Stimulated activated CD8-positive, alpha-beta memory T cell treated with anti-CD3 and anti-CD28 coated beads, Interleukin-12 subunit alpha, Interleukin-12 subunit beta, amount 100 ng/mL, for 1 hour (primary cell): Measurements from ENCODE around the gene TMEM256.

Experiments
- DNase-seq: peaks from one replicate; pipeline ENCODE4 v3.0.0-alpha.2; 2020; ENCODE audit warnings: low read depth

Gene TMEM256

GRCh38 chr17:7403977-7404736 is at the start of gene TMEM256:
Gene TMEM256 (minus strand): TSS chr17:7404097. CDS start chr17:7404084, 13 bp downstream.
- peak; percentile 90 for DNase-seq

- DNase-seq = no peak
These were observed 44.6 kb upstream of the TMEM256 start for GRCh38 chr17:7448461-7448860.

GRCh38 chr17:7445619-7445968 is 41.7 kb upstream of the TMEM256 start:
- no peak for DNase-seq

GRCh38 chr17:7444682-7445618 is 41.1 kb upstream of the TMEM256 start, which contains the start of gene CHRNB1:
Gene CHRNB1 (plus strand): TSS chr17:7445061. CDS start chr17:7445128, 67 bp downstream.
- no peak for DNase-seq

GRCh38 chr17:7443499-7444485 is 39.9 kb upstream of the TMEM256 start:
- DNase-seq = no peak

GRCh38 chr17:7442142-7442541 is 38.2 kb upstream of the TMEM256 start:
- DNase-seq = no peak

- no peak for DNase-seq
These were observed 37.4 kb upstream of the TMEM256 start for GRCh38 chr17:7441266-7441665.

DNA sequence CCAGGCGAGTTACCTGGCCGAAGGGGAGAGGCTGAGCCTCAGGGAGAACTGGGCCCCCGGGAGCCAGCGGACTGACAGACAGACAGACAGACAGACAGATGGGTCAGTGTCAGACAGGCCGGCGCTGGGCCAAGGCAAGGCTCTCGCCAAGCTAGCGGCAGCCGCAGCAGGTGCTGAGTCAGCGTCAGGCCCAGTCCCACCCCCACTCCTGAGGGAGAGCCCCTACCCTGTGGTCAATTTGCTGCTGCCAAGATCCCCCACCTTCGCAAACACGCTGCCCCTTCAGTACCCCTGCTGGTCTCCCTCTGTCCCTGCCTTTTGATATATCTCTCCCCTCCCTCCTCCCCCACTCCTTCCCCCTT is 36.9 kb upstream of the TMEM256 start:
- no peak for DNase-seq

- DNase-seq = no peak
These were observed 36.4 kb upstream of the TMEM256 start for GRCh38 chr17:7440113-7440833.

- DNase-seq = no peak
These were observed 35.7 kb upstream of the TMEM256 start, which contains the start of gene FGF11 for GRCh38 chr17:7439462-7440112. Gene FGF11 (plus strand): TSS chr17:7439512. CDS start chr17:7439621, 109 bp downstream.

DNA sequence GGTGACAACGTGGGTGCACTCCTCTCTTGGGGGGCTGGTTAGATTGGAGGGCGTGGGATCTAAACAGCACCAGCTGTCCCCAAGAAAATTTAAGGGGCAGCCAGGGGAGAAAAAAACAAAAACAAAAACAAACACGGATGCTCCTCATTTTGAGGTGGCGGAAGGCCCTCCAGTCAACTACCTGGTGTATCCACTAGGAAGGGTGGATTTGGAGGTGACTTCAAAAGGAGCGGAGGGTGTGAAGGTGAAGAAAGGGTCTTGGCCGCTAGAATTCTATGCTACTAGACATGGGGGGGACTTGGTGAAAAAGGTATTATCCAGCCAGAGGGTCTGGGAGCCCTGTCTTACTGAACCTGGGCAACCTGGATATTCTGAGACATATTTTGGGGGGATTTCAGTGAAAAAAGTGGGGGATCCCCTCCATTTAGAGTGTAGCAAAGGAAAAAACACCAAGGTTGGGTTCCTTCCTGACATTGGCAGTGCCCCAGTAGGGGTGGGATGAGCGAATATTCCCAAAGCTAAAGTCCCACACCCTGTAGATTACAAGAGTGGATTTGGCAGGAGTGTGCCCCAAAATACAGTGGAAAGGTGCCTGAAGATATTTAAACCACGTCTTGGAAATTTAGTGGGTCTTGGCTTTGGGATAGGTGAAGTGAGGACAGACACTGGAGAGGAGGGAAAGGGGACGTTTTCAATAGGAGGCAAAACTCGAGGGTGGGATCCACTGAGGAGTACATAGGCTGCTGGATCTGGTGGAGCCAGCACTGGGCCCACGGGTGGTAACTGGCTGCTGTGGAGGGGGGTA is 35.0 kb upstream of the TMEM256 start:
- DNase-seq = no peak

DNA sequence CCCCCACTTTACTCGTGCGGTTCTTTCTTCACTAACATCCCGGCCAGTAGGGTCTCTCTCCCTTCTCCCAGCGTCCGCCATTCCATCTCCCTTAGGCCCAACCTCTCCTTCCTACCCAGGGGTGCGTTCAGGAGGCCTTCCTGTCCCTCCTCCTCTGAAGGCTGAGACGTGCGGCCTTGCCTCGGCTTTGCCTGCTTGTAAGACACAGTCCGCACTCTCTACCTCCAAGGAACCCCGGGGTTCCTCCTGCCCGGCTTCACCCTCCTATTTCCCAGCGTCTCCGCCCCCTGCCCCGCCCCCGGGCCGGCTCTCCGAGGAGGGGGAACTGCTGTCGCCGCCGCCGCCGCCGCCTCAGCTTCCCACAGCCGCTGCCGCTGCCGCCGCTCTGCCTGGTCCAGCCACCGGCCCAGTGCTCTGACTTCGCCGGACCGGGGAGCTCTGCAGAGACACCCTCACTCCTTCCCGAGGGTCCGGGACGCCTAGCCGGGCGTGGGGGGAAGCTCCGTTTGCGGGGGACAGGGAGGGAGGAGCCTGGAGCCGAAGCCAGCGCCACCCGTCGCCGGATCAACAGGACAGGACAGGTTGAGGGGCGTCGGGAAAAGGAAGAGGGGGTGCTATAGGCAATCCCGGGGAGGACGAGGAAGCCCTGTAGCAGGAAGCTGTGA is 34.2 kb upstream of the TMEM256 start:
- no peak for DNase-seq

DNA sequence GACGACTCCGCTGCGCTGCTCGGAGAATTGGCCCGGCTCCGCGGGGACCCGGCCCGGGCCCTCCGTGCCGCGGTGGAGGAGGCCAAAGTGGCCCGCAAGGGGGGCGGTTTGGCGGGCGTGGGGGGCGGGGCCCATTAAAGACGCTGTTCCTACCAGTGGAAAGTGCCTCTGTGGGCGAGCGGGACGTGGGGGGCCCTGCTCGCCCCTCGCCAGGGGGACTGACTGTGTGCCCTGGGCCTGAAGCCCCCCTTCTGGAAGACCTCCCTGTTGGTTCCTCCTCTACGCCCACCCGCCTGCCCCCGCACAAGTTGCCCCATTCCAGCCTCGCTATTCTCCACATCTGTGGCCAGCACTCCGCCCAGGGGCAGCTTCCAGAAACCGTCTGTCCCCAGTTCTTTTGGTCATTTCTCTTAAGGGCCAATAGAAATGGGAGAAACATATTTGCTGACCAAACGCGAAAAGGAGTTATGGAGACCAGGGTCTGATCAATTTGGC is 33.5 kb upstream of the TMEM256 start:
- no peak for DNase-seq

DNA sequence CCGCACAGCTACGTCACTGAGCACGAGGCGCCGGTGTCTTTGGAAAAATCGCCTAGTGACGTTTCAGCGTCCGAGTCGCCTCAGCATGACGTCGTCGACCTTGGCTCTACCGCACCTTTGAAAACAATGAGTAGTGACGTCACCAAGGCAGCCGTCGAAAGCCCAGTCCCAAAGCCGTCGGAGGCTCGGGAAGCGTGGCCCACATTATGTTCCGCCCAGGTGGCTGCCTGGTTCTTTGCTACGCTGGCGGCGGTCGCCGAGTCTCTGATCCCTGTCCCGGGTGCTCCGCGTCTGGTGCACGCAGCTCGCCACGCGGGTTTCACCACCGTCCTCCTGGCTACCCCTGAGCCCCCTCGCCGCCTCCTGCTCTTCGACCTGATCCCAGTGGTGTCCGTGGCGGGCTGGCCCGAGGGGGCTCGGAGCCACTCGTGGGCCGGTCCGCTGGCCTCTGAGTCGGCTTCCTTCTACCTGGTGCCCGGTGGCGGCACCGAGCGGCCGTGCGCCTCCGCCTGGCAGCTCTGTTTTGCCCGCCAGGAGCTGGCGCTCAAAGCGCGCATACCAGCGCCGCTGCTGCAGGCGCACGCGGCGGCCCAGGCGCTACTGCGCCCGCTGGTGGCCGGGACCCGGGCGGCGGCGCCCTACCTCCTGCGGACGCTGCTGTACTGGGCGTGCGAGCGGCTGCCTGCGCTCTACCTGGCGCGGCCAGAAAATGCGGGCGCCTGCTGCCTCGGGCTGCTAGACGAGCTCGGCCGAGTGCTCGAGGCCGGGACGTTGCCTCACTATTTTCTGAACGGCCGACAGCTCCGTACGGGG is 32.9 kb upstream of the TMEM256 start:
- DNase-seq = peak; percentile 59

DNA sequence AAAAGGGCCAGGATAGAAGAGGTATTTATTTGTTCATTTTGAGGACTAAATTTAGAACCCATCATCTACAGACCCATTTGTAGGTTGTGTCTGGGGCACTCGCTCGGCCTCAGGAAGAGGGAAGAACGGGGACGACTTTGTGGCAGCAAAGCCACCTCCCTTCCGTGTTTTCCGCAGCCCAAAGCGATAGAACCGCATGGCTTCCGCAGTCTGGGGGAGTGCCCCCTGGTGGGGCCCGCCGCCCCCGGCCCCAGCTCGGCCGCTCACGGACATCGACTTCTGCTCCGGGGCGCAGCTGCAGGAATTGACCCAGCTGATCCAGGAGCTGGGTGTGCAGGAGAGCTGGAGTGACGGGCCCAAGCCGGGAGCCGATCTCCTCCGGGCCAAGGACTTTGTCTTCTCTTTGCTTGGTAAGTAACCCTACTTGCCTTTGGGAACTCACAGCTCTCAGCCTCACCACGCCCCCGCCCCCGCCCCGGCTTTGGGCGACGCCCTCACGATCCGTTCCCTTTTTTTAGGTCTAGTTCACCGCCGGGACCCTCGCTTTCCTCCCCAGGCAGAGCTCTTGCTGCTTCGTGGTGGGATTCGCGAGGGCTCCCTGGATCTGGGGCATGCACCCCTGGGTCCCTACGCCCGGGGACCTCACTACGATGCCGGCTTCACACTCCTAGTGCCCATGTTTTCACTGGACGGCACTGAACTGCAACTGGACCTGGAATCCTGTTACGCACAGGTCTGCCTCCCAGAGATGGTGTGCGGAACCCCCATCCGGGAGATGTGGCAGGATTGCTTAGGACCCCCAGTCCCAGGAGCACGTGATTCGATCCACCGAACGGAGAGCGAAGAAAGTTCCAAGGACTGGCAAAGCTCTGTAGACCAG is 32.0 kb upstream of the TMEM256 start:
- no peak for DNase-seq

DNA sequence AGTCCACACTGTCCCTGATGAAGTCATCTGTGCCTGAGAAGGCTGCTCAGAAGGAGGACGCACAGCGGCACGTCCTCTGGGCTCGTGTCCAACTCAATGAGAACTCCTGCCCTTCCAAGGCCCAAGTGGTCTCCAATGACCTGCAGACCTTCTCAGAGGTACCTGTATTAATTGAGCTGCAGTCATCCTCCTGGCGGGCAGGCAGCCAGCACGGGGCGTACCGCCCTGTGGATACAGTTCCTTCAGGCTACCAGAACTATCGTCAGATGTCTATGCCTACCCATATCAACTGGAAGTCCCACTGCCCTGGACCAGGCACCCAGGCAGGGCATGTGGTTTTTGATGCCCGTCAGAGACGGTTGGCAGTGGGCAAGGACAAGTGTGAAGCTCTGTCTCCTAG is 28.4 kb upstream of the TMEM256 start:
- no peak for DNase-seq

- no peak for DNase-seq
These were observed 27.3 kb upstream of the TMEM256 start for GRCh38 chr17:7431231-7431630.
